K562 (cell line): ENCODE results near the gene TRIM23. TPM values are rescaled to one million over a fixed set of nuclear protein-coding genes. Genes with fewer than 3 reads are reported as not detected.

Experiments
- CEBPG ChIP-seq, 3 experiments: fragments of 200-800 bp in 1 of 3; sonication (Bioruptor generic) in 1 of 3; sonication (generic) in 1 of 3; formaldehyde crosslinking in 1 of 3; IDR thresholded peaks in 2 of 3; conservative IDR thresholded peaks in 1 of 3; 2 replicates each; pipeline versions ENCODE4 v1.6.1 to v1.8.0; 2016 to 2022; ENCODE audit warnings: missing compliant biosample characterization in 2 of 3, missing genetic modification characterization in 2 of 3, mild to moderate bottlenecking in 1 of 3, missing genetic modification reagents in 1 of 3
- CREB1 ChIP-seq, 2 experiments: sonication (generic) in 1 of 2; formaldehyde crosslinking in 1 of 2; IDR thresholded peaks; 2 replicates each; pipeline versions ENCODE4 v1.6.1 to v1.8.0; 2012 to 2022; ENCODE audit warnings: inconsistent platforms in 1 of 2, mild to moderate bottlenecking in 1 of 2, missing genetic modification reagents in 1 of 2, moderate library complexity in 1 of 2
- E2F1 ChIP-seq: sonication (generic); formaldehyde crosslinking; IDR thresholded peaks from 2 replicates; pipeline ENCODE4 v1.8.1; 2023; ENCODE audit warnings: mild to moderate bottlenecking, missing genetic modification reagents, moderate library complexity
- EZH2 ChIP-seq: IDR thresholded peaks from 2 replicates; pipeline ENCODE4 v1.6.1; 2012; ENCODE audit warnings: low read depth, mild to moderate bottlenecking, inconsistent platforms, low read length, borderline replicate concordance
- GMEB1 ChIP-seq: fragments of 250-450 bp; sonication (Bioruptor Pico); IDR thresholded peaks from 2 replicates; pipeline ENCODE4 v1.4.0; 2020; ENCODE audit warnings: mild to moderate bottlenecking
- HDAC1 ChIP-seq, 2 experiments: fragments of 450-650 bp; IDR thresholded peaks; 2 replicates each; pipeline ENCODE4 v1.6.1; 2016 to 2017; ENCODE audit warnings: inconsistent platforms in 1 of 2, mild to moderate bottlenecking in 1 of 2, moderate library complexity in 1 of 2
- HDGF ChIP-seq: fragments of 450-650 bp; IDR thresholded peaks from 2 replicates; pipeline ENCODE4 v1.6.1; 2016
- KDM1A ChIP-seq, 2 experiments: fragments of 450-650 bp; IDR thresholded peaks; 2 replicates each; pipeline ENCODE4 v1.6.1; 2016; ENCODE audit warnings: mild to moderate bottlenecking in 2 of 2
- KLF13 ChIP-seq: fragments of 450-650 bp; IDR thresholded peaks from 2 replicates; pipeline ENCODE4 v1.6.1; 2016; ENCODE audit warnings: missing genetic modification characterization, low read depth, mild to moderate bottlenecking, missing compliant biosample characterization, moderate library complexity, borderline replicate concordance
- PRMT5 ChIP-seq: sonication (generic); formaldehyde crosslinking; IDR thresholded peaks from 2 replicates; pipeline ENCODE4 v1.5.0; 2020; ENCODE audit warnings: missing genetic modification reagents
- RNF2 ChIP-seq: sonication (generic); IDR thresholded peaks from 2 replicates; pipeline ENCODE4 v1.6.1; 2016
- ZNF79 ChIP-seq: fragments of 250-450 bp; sonication (Bioruptor Pico); IDR thresholded peaks from 2 replicates; pipeline ENCODE4 v1.4.0; 2020; ENCODE audit warnings: low read depth, mild to moderate bottlenecking, moderate library complexity
- ZZZ3 ChIP-seq: fragments of 450-650 bp; IDR thresholded peaks from 2 replicates; pipeline ENCODE4 v1.6.1; 2016; ENCODE audit warnings: antibody characterized with exemption, mild to moderate bottlenecking, moderate library complexity
- polyA plus RNA-seq, 8 experiments: library from polyadenylated mRNA; depleted of rRNA in 4 of 8; stranded (reverse) in 5 of 8; unstranded in 3 of 8; fragments of >200 nt; fragmentation: Nextera tagmentation in 2 of 8; fragmentation: Illumina TruSeq in 1 of 8; extraction: Ambion mirVana in 2 of 8; extraction: Trizol in 1 of 8; gene quantifications; 2 replicates each; pipeline versions ENCODE4 v1.2.1 to v1.2.3, GENCODE V29; 2011 to 2014; ENCODE audit warnings: inconsistent platforms in 1 of 8, missing spikeins in 1 of 8
- total RNA-seq, 7 experiments: library from RNA; depleted of rRNA in 6 of 7; stranded (reverse); fragments of >200 nt in 6 of 7; fragmentation: Illumina TruSeq in 2 of 7; extraction: Trizol in 2 of 7; gene quantifications; 2 replicates each; pipeline versions ENCODE4 v1.2.1 to v1.2.3, GENCODE V29; 2011 to 2021; ENCODE audit warnings: low replicate concordance in 1 of 7
- TF ChIP-seq, protein P1 (sequence below): fragments of 450-650 bp; conservative IDR thresholded peaks from 2 replicates; pipeline ENCODE4 v1.6.1; 2016; ENCODE audit warnings: missing genetic modification characterization, low read depth, mild to moderate bottlenecking, control low read depth, missing compliant biosample characterization
- TF ChIP-seq, protein P2 (sequence below): sonication (generic); formaldehyde crosslinking; IDR thresholded peaks from 2 replicates; pipeline ENCODE4 v1.8.1; 2022; ENCODE audit warnings: missing genetic modification reagents

The TRIM23 gene
- total and polyA plus RNA-seq, 9 of the 15 experiments (the other 6 are each of a cell fraction or from before 2014, with no cell fraction given), result 2.4 to 8.5 (median 4.9) TPM

DNA sequence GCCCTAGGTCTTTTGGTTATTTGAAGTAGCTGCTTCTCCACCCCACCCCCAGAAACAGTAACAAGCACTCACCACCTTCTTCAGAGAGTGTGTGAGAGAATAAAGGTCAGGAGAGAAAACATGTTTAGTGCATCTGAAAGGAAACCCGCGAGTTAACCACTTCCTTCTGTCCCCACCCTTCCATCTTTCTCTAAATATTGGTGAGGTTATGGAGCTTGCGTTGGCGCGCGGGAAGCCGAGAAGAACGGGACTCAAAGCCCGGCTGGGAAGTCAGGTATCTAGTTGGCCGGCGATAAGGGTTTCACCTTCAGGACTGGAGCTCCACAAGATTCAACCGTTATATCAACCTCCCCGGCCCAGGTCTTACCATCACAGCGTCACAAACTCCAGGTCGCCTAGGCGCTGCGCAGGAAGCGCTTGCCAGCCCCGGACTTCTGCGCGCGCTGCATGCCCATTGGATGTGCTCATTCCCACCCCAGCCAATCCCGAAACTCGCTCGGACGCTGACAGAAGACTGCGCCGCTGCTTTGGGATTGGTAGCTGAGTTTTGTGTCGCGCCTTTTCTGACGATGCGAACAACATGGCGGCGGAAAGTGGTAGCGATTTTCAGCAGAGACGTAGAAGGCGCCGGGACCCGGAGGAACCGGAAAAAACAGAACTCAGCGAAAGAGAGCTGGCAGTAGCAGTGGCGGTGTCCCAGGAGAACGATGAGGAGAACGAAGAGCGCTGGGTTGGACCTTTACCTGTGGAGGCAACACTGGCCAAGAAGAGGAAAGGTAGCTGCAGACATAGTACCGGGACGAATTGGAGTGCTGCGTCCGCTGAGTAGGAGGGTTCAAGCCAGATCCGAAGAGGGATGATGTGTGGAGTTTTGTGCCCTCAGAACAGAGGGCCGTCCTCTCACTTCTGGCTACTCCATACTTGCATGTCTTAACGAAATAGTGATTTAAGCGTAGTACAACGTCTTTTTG is 61.1 kb downstream of the TRIM23 start, which contains the start of the genes CENPK and PPWD1 (continued):
- TF ChIP-seq CREB1 (IDR thresholded peaks at IDR 0.05) (peak; percentile 99), CREB1 (CRISPR knock-in tag; IDR thresholded peaks at IDR 0.05) (peak; percentile 99), E2F1 (CRISPR knock-in tag) (peak; percentile 99), KDM1A (IDR thresholded peaks at IDR 0.05) (peak in 1 of 2 experiments; percentile 34; a peak in 1 of 4 replicates), ZNF79 (CRISPR knock-in tag) (no peak), EZH2 (no peak), HDGF (no peak), GMEB1 (CRISPR knock-in tag) (peak; percentile 47), RNF2 (0 out of 2 replicates have a peak, but pooled peaks have one; percentile 47), ZZZ3 (no peak), CEBPG (CRISPR knock-in tag; IDR thresholded peaks at IDR 0.05) (no peak), CEBPG (tag; conservative IDR thresholded peaks at IDR 0.05 in 1 of 2, IDR thresholded peaks at IDR 0.05 in 1 of 2) (no peak), HDAC1 (IDR thresholded peaks at IDR 0.05) (peak in 1 of 2 experiments; percentile 69; a peak in 2 of 4 replicates), KLF13 (tag) (no peak), PRMT5 (CRISPR knock-in tag) (no peak)
- TF ChIP-seq, protein P1, sequence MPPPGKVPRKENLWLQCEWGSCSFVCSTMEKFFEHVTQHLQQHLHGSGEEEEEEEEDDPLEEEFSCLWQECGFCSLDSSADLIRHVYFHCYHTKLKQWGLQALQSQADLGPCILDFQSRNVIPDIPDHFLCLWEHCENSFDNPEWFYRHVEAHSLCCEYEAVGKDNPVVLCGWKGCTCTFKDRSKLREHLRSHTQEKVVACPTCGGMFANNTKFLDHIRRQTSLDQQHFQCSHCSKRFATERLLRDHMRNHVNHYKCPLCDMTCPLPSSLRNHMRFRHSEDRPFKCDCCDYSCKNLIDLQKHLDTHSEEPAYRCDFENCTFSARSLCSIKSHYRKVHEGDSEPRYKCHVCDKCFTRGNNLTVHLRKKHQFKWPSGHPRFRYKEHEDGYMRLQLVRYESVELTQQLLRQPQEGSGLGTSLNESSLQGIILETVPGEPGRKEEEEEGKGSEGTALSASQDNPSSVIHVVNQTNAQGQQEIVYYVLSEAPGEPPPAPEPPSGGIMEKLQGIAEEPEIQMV (tag), result 0 out of 2 replicates have a peak, but pooled peaks have one; percentile 46
- TF ChIP-seq, protein P2, sequence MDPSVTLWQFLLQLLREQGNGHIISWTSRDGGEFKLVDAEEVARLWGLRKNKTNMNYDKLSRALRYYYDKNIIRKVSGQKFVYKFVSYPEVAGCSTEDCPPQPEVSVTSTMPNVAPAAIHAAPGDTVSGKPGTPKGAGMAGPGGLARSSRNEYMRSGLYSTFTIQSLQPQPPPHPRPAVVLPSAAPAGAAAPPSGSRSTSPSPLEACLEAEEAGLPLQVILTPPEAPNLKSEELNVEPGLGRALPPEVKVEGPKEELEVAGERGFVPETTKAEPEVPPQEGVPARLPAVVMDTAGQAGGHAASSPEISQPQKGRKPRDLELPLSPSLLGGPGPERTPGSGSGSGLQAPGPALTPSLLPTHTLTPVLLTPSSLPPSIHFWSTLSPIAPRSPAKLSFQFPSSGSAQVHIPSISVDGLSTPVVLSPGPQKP (CRISPR knock-in tag), result no peak
